Measurements from ENCODE around the gene PAPOLB.

The PAPOLB gene

DNA sequence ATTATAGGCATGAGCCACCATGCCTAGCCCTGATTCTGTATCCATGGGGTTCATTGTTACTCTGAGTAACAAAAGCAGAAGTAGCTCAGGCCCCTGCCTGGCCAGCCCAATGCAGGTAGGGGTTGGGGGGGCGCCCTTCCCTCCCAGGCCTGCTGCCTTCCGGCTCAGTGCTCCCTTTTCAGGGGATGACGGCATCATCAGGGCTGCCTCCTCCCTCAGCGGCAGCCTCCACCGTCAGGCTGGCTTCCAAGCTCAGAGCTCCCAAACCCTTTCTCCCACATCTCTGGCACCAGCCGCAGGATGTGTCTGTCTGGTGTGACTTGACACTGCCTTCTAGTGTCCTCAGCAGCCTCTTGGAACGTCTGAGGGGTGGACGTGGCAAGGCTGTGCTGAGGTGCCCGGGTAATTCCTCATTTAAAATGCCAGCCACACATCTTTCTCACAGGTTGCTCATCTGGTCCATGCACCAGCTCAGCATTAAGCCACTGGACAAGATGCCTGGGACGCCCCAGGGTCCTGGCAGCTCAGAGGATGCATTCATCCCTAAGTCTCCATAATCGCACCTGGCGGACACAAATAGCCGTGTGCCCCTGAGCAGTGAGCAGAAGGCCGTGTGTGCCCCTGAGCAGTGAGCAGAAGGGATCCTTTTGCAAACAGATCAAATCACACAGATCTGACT, 38.2 kb downstream of the PAPOLB start:
- no peak for DNase-seq

DNA sequence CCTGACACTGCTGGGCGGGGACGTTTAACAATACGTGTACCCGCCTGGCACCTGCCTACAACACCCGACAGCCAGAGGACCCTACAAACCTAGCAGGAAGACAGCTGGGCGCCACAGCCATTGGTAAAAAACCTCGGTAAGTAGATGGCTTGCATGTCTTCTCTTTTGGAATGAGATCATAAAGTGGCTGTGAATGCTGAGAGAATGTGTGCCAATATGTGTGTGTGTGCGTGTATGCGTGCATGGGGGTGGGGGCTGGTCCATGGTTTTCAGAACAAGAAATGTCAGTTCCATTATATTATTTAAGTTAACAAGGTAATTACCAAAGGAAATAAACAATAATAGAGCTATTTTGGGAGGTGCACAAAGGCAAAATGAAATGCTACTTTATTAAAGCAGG, 39.2 kb downstream of the PAPOLB start:
- DNase-seq, result no peak

DNA sequence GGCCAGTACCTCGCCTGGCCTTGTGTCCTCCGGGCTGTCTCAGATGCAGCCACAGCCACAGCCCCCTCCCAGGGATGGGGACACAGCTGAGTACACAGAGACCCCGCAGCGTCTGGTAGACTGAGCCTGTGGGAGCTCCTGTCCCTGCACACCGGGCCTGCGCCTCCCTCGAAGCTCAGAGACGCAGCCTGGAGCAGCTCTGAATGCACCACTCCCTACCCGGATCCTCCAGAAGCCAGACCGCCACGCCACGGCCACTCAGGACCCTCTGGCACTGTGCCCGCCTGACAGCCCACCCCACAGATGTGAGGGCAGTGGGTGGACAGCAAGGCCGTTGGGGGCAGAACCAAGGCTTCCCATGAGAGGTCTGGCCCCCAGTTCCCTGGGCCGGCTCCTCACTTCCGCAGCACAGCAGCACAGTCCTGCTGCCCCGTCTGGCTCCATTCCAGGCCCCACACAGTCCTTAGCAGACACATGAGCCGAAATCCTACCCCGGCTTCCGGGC, 40.8 kb downstream of the PAPOLB start:
- DNase-seq, result no peak

DNA sequence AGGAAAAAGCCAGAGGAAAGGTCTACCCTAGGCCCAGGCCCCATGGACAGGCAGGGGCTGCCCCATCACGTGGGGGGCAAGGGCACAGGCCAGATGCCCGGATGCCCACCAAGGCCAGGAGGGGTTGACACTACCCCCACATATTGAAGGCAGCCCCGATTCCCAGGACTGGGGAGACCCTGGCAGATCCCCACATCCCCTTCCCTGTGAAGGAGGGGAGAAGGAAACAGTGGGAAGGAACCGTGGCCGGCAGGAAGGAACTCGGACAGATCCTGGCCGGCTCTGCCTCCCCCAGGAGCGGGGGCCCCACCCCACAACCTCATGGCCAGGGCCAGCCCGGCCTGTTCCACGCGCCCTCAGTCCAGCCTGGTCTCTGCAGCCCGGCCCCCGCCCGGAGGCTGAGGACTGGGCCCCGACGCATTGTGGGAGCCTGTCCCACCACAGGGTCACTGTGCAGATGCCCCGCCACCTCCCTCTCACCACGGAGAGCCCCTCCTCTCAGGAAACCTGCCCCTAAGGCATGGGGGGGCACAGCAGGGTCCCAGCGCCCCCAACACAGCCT, 41.3 kb downstream of the PAPOLB start:
- no peak for DNase-seq

DNA sequence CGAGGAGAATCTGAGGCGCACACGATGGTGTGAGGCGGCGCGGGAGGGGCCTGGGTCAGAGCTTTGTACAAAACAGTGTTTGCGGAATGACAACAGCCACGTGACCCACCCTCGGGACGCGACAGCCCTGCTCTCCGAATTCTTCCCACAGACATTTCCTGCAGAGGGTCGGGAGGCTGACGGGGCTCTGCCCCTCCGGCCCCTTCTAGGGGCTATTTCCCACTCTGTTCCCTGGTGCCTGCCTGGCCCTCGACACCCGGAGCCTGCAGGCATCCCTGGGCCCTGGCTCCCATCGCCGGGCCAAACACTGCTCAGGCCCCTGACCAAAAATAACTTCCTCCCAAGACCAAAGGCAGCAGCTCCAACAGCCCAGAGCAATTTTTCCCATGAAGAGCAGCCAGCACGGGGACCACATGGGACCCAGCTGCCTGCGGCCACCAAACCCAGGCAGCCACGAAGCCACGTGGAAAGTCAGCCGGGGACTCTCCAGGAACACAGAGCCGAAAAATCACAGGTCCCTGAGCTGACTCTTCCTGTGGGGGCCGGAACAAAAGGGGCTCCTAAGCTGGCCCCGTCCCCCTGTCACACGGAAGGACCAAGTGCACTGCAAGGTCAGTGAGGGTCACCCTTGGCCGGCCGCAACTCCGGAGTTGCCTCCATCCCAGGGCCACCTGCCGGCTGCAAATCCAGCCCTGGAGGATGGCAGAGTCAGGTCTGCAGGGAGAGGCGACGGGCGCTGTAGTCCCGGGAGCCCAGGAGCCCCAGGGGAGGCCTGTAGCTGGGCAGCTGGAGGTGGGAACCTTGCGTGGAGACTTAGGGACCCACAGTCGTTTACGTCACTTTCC, 42.0 kb downstream of the PAPOLB start:
- DNase-seq, result no peak

DNA sequence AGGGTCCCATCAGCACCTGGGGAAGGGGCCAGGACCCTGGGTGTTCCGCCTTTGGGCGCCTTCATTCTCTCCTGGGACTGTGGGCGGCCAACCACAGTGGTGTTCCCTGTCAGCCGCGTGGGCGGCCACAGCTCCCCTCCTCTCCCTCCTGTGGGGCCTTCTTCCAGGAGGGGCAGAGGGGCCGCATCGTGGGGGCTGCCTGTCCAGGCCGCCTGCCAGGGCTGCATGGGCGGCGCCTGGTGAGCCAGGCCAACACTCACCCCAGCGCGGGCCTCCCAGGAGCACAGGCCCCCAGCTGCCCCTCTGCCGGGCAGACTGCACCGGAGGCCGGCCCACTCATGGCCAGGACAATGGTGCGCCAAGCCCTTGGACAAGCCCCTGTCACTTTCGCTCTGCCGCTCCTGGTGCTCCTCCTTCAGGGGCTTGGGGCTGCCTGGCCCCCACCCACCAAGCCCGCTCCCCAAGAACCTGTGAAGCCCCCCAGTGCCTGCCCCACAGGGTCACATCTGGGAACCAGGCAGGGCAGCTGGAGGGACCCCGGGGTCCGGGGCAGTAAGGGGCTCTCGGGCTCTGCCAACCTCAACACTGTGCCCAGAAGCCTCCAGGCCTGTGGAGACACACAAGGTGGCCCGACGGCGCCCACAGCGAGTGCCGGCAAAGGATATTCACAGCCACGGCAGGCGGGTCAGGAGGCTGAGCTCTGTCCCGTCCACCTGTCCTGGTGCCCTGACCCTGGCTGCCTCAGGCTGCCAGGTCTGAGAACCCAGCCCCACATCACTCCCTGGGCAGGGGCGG, 43.6 kb downstream of the PAPOLB start:
- DNase-seq, result no peak

DNA sequence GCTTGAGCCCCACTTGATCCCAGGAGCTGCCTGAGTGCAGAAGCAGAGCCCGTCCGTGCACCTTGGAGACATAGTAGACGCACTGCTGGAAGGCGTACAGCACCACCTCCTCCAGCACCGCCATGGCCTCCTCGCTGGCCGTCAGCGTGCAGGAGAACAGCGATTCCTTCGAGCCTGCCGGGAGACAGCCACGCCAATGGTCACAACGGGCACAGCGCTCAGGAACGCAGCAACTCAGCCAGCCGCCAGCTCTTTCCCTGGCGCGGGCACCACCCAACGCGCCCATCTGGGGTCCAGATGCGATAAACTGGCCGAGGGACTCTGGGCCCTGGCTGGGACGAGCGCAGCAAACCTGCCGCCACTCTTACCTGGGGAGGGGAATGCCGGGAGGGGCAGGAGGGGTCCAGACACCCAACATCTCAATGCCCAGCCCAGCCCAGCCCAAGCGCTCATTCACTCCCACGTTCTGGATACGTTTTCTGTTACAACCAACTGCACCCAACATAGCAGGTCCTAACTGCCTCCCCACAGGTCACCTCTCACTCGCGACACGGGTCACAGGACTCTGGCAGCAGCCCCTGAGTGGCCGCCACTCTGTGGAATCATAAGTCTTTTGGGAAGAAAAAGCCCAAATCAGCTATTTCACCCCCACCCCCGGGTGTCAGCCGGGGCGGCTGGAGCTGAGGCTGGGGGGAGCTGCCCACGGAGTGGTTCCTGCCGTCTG, 44.5 kb downstream of the PAPOLB start:
- no peak for DNase-seq

DNA sequence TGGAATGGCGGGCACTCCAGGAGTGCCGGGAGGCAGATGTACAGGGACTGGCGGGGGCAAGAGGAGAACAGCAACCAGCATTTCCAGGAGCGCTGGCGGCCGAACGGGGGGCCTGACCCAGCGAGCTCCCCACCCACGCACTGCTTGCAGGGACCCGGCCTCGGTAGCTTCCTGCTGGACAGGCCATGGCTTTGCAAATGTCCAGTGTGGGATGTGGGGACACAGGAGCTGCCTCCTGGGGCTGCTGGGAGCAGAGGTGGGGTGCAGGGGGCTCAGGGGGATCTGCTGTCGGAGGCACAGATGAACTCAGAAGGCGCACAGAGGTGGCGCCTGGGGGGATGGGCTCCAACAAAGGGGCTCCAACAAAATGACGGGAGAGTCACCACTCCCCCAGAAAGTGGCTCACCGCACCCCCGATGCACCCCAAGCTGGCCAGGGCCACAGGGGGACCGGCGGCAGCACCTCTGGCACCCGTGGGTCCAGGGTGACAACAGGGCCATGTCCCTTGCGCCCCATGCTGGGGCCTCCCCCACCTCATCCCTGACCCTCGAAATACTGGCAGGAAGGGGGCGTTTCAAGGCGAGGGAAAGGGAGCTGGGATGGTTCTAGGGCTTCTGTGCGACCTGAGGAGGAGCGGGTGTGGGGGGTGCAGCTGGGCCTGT, 45.3 kb downstream of the PAPOLB start:
- DNase-seq, result no peak

DNA sequence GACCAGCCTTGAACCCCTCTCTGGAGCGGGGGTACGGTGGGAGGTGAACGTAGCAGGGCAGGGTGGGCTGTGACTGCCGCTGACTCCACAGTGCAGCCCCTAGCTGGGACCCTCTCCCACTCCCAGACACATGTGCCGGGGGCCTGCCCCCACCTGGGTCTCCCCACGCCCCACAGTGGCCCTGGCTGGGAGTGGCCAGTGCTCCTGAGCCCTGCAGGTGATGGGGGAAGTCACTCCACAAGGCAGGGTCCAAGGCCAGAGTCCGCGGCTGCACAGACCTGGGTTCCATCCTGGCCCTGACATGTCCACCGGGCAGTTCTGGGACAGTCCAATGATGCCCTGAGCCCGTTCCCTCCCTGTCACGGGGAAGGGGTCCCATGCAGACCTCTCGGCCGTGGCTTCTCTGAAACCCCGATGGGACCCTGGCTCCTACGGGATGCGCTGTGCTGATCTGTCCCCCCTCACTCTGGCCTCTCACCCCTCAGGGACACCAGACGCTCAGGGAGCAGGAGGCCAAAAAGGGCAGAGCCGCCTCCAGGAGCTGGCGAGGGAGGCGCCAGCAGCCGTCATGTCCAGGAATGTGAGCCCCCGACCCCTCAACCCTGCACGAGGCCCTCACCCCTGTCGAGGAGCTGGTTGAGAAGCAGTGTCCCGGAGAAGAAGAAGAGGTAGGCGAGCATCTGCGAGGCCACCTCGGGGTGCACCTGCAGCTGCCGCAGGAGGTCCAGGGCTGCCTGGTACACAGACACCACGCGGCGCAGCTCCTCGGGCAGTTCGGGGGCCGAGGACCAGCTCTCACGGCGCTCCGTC, 46.0 kb downstream of the PAPOLB start:
- DNase-seq, result no peak

DNA sequence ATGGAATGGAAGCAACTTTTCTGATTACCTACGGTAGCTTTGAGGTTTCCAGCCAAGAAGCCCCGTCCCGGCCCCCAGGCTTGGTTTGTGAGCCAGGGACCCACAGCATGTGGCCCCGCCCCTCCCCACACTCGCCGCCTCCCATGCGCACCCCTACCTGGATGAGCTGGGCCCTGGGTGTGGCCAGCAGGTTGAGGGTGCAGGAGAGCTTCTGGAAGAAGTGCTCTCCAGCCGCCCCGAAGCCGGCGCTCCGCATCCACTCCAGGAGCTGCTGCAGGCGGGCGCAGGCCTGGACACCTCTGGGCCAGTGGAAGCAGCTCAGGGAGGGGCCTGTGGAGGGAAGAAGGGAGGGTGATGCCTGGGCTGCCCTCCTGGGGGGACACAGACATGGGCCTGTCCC, 46.7 kb downstream of the PAPOLB start:
- no peak for DNase-seq

DNA sequence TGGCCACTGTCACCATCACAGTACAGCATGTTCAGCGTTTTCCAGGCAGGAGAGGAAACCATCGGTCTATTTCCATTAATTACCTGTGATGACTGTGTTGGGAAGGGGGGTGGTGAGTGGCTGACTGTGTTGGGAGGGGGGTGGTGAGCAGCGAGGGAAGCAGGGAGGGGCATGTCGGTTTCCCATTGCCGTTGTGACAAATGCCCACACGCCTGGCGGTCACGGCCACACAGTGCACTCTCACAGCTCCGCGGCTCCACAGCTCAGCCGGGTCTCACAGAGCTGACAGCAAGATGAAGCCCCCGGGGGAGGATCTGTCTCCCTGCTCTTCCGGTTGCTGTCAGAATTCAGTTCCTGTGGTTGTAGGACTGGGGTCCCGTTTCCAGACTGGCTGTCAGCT, 47.4 kb downstream of the PAPOLB start:
- DNase-seq, result no peak

DNA sequence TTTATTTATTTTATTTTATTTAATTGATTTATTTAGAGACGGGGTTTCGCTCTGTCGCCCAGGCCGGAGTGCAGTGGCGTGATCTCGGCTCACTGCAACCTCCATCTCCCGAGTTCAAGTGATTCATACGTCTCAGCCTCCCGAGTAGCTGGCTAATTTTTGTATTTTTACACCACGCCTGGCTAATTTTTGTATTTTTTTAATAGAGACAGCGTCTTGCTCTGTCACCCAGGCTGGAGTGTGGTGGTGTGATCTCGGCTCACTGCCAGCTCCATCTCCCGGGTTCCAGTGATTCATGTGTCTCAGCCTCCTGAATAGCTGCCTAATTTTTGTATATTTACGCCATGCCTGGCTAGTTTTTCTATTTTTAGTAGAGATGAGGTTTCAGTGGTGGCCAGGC, 52.2 kb downstream of the PAPOLB start:
- DNase-seq, result no peak

DNA sequence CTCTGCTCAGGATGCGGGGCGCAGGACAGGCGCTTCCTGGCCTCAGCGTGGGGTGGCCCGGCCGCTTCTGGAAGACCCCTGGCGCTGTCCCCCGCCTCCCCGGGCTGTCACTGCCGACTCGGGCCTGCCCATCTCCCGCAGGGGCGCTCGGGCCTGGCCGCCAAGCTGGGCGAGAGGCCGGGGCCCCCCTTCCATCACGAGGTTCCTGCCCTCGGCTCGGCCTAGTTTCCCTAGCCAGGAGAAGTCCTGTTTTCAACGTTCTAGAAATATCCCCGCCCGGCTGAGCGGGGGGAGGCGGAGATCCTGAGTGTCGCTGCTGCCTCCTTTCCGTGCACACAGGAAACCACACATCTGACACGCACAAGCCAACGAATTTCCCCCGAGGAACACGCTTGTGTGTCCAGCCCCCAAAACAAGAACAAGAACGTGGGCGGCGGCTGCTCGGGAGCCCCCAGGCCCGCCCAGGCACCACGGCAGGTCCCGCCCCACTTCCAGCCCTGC, 52.7 kb downstream of the PAPOLB start:
- DNase-seq, result peak; percentile 31 to 58 (median 50)

DNA sequence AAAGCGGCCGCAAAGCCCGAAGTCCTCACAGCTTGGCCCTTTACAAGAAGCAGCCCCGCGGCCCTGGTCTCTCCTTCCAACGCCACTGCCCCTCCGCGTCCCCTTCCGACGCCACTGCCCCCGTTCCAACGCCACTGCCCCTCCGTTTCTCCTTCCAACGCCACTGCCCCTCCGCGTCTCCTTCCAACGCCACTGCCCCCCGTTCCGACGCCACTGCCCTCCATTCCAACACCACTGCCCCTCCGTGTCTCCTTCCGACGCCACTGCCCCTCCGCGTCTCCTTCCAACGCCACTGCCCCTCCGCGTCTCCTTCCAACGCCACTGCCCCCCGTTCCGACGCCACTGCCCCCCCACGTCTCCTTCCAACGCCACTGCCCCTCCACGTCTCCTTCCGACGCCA, 53.3 kb downstream of the PAPOLB start:
- DNase-seq, result no peak

DNA sequence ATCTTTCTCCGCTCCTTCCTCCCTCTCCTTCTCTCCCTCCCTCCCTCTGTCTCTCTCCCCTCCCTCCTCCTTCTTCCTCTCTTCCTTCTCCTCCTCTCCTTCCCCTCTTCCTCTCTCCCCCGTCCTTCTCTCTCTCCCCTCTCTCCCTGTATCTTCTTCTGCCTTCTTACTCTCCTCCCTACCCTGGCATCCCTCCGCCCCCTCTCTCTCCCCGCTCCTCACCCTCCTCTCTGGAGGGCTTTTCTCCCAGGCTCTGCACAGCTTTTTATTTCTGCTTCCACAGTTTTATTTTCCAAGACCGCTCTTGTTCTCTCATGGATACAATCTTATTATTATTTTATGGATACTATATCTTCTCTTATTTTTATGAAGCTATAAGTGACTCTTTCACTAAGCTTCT, 53.8 kb downstream of the PAPOLB start:
- DNase-seq, result no peak

Measured in suppressor macrophage (primary cell).